GM23338 (cell line): ENCODE measurements around the gene CCDC188. TPM values are rescaled to one million over a fixed set of nuclear protein-coding genes. Genes with fewer than 3 reads are reported as not detected.

ENCODE experiments used
- ATAC-seq: fragments of 200-7000 bp; cut with Tn5 transposase; 3 replicates; pipeline ENCODE4 v1.9.1; 2020
- DNase-seq: peaks from one replicate; pipeline ENCODE4 v3.0.0-alpha.2; 2015; ENCODE audit warnings: low spot score
- H2AFZ ChIP-seq: fragments of 200-600 bp; sonication (generic); 2 replicates; pipeline ENCODE4 v1.8.0; 2016; ENCODE audit warnings: antibody characterized with exemption, mild to moderate bottlenecking, moderate library complexity
- H3F3A ChIP-seq: fragments of 200-600 bp; sonication (generic); replicated peaks from 2 replicates; pipeline ENCODE4 v1.8.0; 2017; ENCODE audit warnings: antibody characterized with exemption, mixed run types, low read depth
- H3K27ac ChIP-seq: fragments of 200-600 bp; sonication (generic); 2 replicates; pipeline ENCODE4 v1.6.1; 2016; ENCODE audit warnings: low read depth
- H3K27me3 ChIP-seq: fragments of 200-600 bp; sonication (generic); 2 replicates; pipeline ENCODE4 v1.8.0; 2016; ENCODE audit warnings: mild to moderate bottlenecking, mixed run types, moderate library complexity; ENCODE audit not compliant: insufficient read depth
- H3K36me3 ChIP-seq: fragments of 200-600 bp; sonication (generic); 2 replicates; pipeline ENCODE4 v1.8.0; 2016; ENCODE audit warnings: mild to moderate bottlenecking; ENCODE audit not compliant: insufficient read depth
- H3K4me1 ChIP-seq: fragments of 200-600 bp; sonication (generic); 2 replicates; pipeline ENCODE4 v1.8.0; 2016; ENCODE audit warnings: mild to moderate bottlenecking, moderate library complexity; ENCODE audit not compliant: insufficient read depth
- H3K4me2 ChIP-seq: fragments of 200-600 bp; sonication (generic); 2 replicates; pipeline ENCODE4 v1.7.1; 2017; ENCODE audit warnings: mixed run types
- H3K4me3 ChIP-seq: fragments of 200-600 bp; sonication (generic); 2 replicates; pipeline ENCODE4 v1.6.1; 2016; ENCODE audit warnings: mixed run types
- H3K79me2 ChIP-seq: fragments of 200-600 bp; sonication (generic); replicated peaks from 2 replicates; pipeline ENCODE4 v1.8.0; 2017; ENCODE audit warnings: mild to moderate bottlenecking; ENCODE audit not compliant: insufficient read depth
- H3K9me2 ChIP-seq: fragments of 200-600 bp; sonication (generic); 2 replicates; pipeline ENCODE4 v1.8.0; 2017; ENCODE audit not compliant: insufficient read depth
- H4K20me1 ChIP-seq: fragments of 200-600 bp; sonication (generic); replicated peaks from 2 replicates; pipeline ENCODE4 v1.8.0; 2017; ENCODE audit warnings: mild to moderate bottlenecking; ENCODE audit not compliant: insufficient read depth
- H3K27ac Mint-ChIP-seq: 2 replicates; pipeline ENCODE4 v1.8.0; 2020; ENCODE audit warnings: inconsistent platforms, mild to moderate bottlenecking, moderate library complexity, mixed read lengths
- H3K27me3 Mint-ChIP-seq: 3 replicates; pipeline ENCODE4 v1.8.0; 2022; ENCODE audit warnings: low read depth, mild to moderate bottlenecking, moderate library complexity, mixed read lengths, inconsistent platforms; ENCODE audit not compliant: insufficient read depth, poor library complexity
- H3K36me3 Mint-ChIP-seq: 3 replicates; pipeline ENCODE4 v1.8.0; 2021; ENCODE audit warnings: low read depth, mild to moderate bottlenecking, inconsistent platforms, moderate library complexity, mixed read lengths
- H3K4me1 Mint-ChIP-seq: 3 replicates; pipeline ENCODE4 v1.8.0; 2020; ENCODE audit warnings: mild to moderate bottlenecking, inconsistent platforms, mixed read lengths
- H3K4me3 Mint-ChIP-seq: 3 replicates; pipeline ENCODE4 v1.8.0; 2021; ENCODE audit warnings: moderate library complexity, mild to moderate bottlenecking, inconsistent platforms, mixed read lengths
- H3K9me3 Mint-ChIP-seq: 3 replicates; pipeline ENCODE4 v1.8.0; 2020; ENCODE audit warnings: moderate library complexity, mild to moderate bottlenecking, inconsistent platforms, mixed read lengths
- CREB1 ChIP-seq: fragments of 250-450 bp; sonication (Bioruptor Pico); IDR thresholded peaks from 2 replicates; pipeline ENCODE4 v1.5.0; 2020; ENCODE audit warnings: low read depth, mild to moderate bottlenecking, moderate library complexity
- CTCF ChIP-seq, 2 experiments: fragments of 200-600 bp in 1 of 2; sonication (generic) in 1 of 2; conservative IDR thresholded peaks; 2 replicates each; pipeline versions ENCODE4 v1.5.1 to v1.6.1; 2016 to 2017; ENCODE audit warnings: antibody characterized with exemption in 2 of 2, low read depth in 2 of 2, mild to moderate bottlenecking in 2 of 2, moderate library complexity in 1 of 2
- EZH2 ChIP-seq: fragments of 200-600 bp; sonication (generic); IDR thresholded peaks from one replicate; pipeline ENCODE4 v1.8.0; 2017; ENCODE audit warnings: antibody characterized with exemption, mild to moderate bottlenecking, low read depth; ENCODE audit not compliant: unreplicated experiment
- EZH2phosphoT487 ChIP-seq: fragments of 200-600 bp; sonication (generic); IDR thresholded peaks from one replicate; pipeline ENCODE4 v1.8.1; 2018; ENCODE audit warnings: antibody characterized with exemption; ENCODE audit not compliant: unreplicated experiment
- JUNB ChIP-seq: IDR thresholded peaks from one replicate; pipeline ENCODE4 v1.6.1; 2016; ENCODE audit warnings: antibody characterized with exemption; ENCODE audit not compliant: unreplicated experiment
- NANOG ChIP-seq: IDR thresholded peaks from 2 replicates; pipeline ENCODE4 v1.6.1; 2016; ENCODE audit warnings: antibody characterized with exemption, borderline replicate concordance
- POLR2AphosphoS5 ChIP-seq: IDR thresholded peaks from 2 replicates; pipeline ENCODE4 v1.6.1; 2016; ENCODE audit warnings: antibody characterized with exemption, low read depth
- STAT1 ChIP-seq: IDR thresholded peaks from one replicate; pipeline ENCODE4 v1.6.1; 2016; ENCODE audit warnings: antibody characterized with exemption; ENCODE audit not compliant: unreplicated experiment
- ZNF114 ChIP-seq: fragments of 250-450 bp; sonication (Bioruptor Pico); IDR thresholded peaks from 2 replicates; pipeline ENCODE4 v1.5.0; 2020; ENCODE audit warnings: mild to moderate bottlenecking, moderate library complexity
- ZNF331 ChIP-seq: fragments of 250-450 bp; sonication (Bioruptor Pico); IDR thresholded peaks from 2 replicates; pipeline ENCODE4 v1.5.0; 2020; ENCODE audit warnings: low read depth, mild to moderate bottlenecking, moderate library complexity
- polyA plus RNA-seq: library from polyadenylated mRNA; unstranded; fragments of >200 nt; fragmentation: Nextera tagmentation; extraction: Ambion mirVana; gene quantifications from 2 replicates; pipeline ENCODE4 v1.2.1, GENCODE V29; 2016
- total RNA-seq: library from RNA; depleted of rRNA; stranded (reverse); fragments of >200 nt; shearing (Covaris generic); gene quantifications from 2 replicates; pipeline ENCODE4 v1.2.3, GENCODE V29; 2014
- TF ChIP-seq, protein P1 (sequence below): IDR thresholded peaks from one replicate; pipeline ENCODE4 v1.6.1; 2018; ENCODE audit warnings: antibody characterized with exemption; ENCODE audit not compliant: unreplicated experiment
- TF ChIP-seq, protein P2 (sequence below): IDR thresholded peaks from 2 replicates; pipeline ENCODE4 v1.6.1; 2016; ENCODE audit warnings: antibody characterized with exemption
- TF ChIP-seq, protein P3 (sequence below): fragments of 250-450 bp; sonication (Bioruptor Pico); IDR thresholded peaks from 2 replicates; pipeline ENCODE4 v1.5.0; 2020; ENCODE audit warnings: mild to moderate bottlenecking, moderate library complexity

Gene CCDC188
- total and polyA plus RNA-seq, 2 experiments from 2014 or later = not detected

GRCh38 chr22:20127869-20128618 is 22.8 kb downstream of the CCDC188 start:
- H3K9me2 ChIP-seq = no peaks in the 10 kb centered on the region
- ATAC-seq = no peak
- no peak overlapping the region for H3K4me3 Mint-ChIP-seq

More at GRCh38 chr22:20127869-20128618, 22.8 kb downstream of the CCDC188 start:
- Histone ChIP-seq H3K4me1 (no peaks in the 10 kb centered on the region; the same call in 1 of the 2 replicates), H2AFZ (no peak overlapping the region), H3K36me3 (peaks cover 16% of the 10 kb centered on the region; the same call in 1 of the 2 replicates), H3F3A (peaks cover 47% of the 10 kb centered on the region), H3K27me3 (no peaks in the 10 kb centered on the region), H3K4me2 (no peak overlapping the region), H3K27ac (peak overlapping the region; percentile 74; the same call in 1 of the 2 replicates), H4K20me1 (peaks cover 18% of the 10 kb centered on the region), H3K4me3 (no peak overlapping the region), H3K79me2 (peaks cover 16% of the 10 kb centered on the region)
- H3K27ac Mint-ChIP-seq = no peak overlapping the region; the same call in 1 of the 2 replicates
- no peak for TF ChIP-seq CTCF (conservative IDR thresholded peaks at IDR 0.05; ENCODE audit: low read depth in 2 of 2)
- no peak for TF ChIP-seq CREB1
- no peak for TF ChIP-seq JUNB
- no peak for TF ChIP-seq STAT1
- TF ChIP-seq, protein P1, sequence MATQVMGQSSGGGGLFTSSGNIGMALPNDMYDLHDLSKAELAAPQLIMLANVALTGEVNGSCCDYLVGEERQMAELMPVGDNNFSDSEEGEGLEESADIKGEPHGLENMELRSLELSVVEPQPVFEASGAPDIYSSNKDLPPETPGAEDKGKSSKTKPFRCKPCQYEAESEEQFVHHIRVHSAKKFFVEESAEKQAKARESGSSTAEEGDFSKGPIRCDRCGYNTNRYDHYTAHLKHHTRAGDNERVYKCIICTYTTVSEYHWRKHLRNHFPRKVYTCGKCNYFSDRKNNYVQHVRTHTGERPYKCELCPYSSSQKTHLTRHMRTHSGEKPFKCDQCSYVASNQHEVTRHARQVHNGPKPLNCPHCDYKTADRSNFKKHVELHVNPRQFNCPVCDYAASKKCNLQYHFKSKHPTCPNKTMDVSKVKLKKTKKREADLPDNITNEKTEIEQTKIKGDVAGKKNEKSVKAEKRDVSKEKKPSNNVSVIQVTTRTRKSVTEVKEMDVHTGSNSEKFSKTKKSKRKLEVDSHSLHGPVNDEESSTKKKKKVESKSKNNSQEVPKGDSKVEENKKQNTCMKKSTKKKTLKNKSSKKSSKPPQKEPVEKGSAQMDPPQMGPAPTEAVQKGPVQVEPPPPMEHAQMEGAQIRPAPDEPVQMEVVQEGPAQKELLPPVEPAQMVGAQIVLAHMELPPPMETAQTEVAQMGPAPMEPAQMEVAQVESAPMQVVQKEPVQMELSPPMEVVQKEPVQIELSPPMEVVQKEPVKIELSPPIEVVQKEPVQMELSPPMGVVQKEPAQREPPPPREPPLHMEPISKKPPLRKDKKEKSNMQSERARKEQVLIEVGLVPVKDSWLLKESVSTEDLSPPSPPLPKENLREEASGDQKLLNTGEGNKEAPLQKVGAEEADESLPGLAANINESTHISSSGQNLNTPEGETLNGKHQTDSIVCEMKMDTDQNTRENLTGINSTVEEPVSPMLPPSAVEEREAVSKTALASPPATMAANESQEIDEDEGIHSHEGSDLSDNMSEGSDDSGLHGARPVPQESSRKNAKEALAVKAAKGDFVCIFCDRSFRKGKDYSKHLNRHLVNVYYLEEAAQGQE = no peak
- TF ChIP-seq ZNF331 = no peak
- TF ChIP-seq EZH2 = no peak
- TF ChIP-seq, protein P2, sequence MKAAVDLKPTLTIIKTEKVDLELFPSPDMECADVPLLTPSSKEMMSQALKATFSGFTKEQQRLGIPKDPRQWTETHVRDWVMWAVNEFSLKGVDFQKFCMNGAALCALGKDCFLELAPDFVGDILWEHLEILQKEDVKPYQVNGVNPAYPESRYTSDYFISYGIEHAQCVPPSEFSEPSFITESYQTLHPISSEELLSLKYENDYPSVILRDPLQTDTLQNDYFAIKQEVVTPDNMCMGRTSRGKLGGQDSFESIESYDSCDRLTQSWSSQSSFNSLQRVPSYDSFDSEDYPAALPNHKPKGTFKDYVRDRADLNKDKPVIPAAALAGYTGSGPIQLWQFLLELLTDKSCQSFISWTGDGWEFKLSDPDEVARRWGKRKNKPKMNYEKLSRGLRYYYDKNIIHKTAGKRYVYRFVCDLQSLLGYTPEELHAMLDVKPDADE = no peak
- TF ChIP-seq EZH2phosphoT487 = no peak
- no peak for TF ChIP-seq NANOG
- TF ChIP-seq, protein P3, sequence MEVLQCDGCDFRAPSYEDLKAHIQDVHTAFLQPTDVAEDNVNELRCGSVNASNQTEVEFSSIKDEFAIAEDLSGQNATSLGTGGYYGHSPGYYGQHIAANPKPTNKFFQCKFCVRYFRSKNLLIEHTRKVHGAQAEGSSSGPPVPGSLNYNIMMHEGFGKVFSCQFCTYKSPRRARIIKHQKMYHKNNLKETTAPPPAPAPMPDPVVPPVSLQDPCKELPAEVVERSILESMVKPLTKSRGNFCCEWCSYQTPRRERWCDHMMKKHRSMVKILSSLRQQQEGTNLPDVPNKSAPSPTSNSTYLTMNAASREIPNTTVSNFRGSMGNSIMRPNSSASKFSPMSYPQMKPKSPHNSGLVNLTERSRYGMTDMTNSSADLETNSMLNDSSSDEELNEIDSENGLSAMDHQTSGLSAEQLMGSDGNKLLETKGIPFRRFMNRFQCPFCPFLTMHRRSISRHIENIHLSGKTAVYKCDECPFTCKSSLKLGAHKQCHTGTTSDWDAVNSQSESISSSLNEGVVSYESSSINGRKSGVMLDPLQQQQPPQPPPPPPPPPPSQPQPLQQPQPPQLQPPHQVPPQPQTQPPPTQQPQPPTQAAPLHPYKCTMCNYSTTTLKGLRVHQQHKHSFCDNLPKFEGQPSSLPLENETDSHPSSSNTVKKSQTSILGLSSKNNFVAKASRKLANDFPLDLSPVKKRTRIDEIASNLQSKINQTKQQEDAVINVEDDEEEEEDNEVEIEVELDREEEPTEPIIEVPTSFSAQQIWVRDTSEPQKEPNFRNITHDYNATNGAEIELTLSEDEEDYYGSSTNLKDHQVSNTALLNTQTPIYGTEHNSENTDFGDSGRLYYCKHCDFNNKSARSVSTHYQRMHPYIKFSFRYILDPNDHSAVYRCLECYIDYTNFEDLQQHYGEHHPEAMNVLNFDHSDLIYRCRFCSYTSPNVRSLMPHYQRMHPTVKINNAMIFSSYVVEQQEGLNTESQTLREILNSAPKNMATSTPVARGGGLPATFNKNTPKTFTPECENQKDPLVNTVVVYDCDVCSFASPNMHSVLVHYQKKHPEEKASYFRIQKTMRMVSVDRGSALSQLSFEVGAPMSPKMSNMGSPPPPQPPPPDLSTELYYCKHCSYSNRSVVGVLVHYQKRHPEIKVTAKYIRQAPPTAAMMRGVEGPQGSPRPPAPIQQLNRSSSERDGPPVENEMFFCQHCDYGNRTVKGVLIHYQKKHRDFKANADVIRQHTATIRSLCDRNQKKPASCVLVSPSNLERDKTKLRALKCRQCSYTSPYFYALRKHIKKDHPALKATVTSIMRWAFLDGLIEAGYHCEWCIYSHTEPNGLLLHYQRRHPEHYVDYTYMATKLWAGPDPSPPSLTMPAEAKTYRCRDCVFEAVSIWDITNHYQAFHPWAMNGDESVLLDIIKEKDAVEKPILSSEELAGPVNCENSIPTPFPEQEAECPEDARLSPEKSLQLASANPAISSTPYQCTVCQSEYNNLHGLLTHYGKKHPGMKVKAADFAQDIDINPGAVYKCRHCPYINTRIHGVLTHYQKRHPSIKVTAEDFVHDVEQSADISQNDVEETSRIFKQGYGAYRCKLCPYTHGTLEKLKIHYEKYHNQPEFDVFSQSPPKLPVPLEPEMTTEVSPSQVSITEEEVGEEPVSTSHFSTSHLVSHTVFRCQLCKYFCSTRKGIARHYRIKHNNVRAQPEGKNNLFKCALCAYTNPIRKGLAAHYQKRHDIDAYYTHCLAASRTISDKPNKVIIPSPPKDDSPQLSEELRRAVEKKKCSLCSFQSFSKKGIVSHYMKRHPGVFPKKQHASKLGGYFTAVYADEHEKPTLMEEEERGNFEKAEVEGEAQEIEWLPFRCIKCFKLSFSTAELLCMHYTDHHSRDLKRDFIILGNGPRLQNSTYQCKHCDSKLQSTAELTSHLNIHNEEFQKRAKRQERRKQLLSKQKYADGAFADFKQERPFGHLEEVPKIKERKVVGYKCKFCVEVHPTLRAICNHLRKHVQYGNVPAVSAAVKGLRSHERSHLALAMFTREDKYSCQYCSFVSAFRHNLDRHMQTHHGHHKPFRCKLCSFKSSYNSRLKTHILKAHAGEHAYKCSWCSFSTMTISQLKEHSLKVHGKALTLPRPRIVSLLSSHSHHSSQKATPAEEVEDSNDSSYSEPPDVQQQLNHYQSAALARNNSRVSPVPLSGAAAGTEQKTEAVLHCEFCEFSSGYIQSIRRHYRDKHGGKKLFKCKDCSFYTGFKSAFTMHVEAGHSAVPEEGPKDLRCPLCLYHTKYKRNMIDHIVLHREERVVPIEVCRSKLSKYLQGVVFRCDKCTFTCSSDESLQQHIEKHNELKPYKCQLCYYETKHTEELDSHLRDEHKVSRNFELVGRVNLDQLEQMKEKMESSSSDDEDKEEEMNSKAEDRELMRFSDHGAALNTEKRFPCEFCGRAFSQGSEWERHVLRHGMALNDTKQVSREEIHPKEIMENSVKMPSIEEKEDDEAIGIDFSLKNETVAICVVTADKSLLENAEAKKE = no peak
- TF ChIP-seq POLR2AphosphoS5 = no peak; the same call in 1 of the 2 replicates
- no peak for TF ChIP-seq ZNF114 (CRISPR knock-in tag)
- peaks cover 52% of the 10 kb centered on the region for H3K36me3 Mint-ChIP-seq
- no peaks in the 10 kb centered on the region for H3K9me3 Mint-ChIP-seq
- no peaks in the 10 kb centered on the region for H3K4me1 Mint-ChIP-seq
- H3K27me3 Mint-ChIP-seq = peaks cover 13% of the 10 kb centered on the region
- DNase-seq = no peak
